Pancreas (tissue), 10 donors: ENCODE results near the gene P3H4. TPM values are rescaled to one million over a fixed set of nuclear protein-coding genes. Genes with fewer than 3 reads are reported as not detected.

Experiments
- ATAC-seq, 4 donors: fragments of 200-7000 bp; cut with Tn5 transposase; one replicate each; pipeline versions ENCODE4 v1.8.0 to v1.9.1; 2020; ENCODE audit warnings: mild to moderate bottlenecking in 4 of 4, moderate library complexity in 4 of 4
- DNase-seq, 6 donors: peaks; one replicate each; pipeline ENCODE4 v3.0.0-alpha.2; 2020
- FAIRE-seq: peaks from 2 replicates; lab custom pipeline; 2012; peaks lifted over from hg19 to GRCh38; lab: Jason Lieb, UNC
- H3K27ac ChIP-seq, 4 donors: fragments of 200-600 bp; sonication (generic); 1 replicate in 3 of 4; 2 replicates in 1 of 4; pipeline versions ENCODE4 v1.5.0 to v1.8.0; 2020
- H3K27me3 ChIP-seq, 4 donors: fragments of 200-600 bp; one replicate each; pipeline ENCODE4 v1.8.0; 2021
- H3K36me3 ChIP-seq, 3 donors: fragments of 200-600 bp; sonication (generic) in 1 of 3; one replicate each; pipeline versions ENCODE4 v1.5.0 to v1.8.0; 2020 to 2021
- H3K4me1 ChIP-seq, 3 donors: fragments of 200-600 bp; one replicate each; pipeline ENCODE4 v1.8.0; 2021
- H3K4me3 ChIP-seq, 4 donors: fragments of 200-600 bp; sonication (generic) in 2 of 4; one replicate each; pipeline versions ENCODE4 v1.5.0 to v1.8.0; 2020 to 2021
- H3K9me3 ChIP-seq, 4 donors: fragments of 200-600 bp; one replicate each; pipeline ENCODE4 v1.8.0; 2021
- CTCF ChIP-seq, 4 donors: fragments of 200-600 bp; sonication (generic) in 3 of 4; IDR thresholded peaks; one replicate each; pipeline versions ENCODE4 v1.5.0 to v1.8.0; 2021; ENCODE audit warnings: antibody characterized with exemption in 4 of 4
- WGBS, 2 donors: extraction: QIAGEN DNeasy Blood & Tissue Kit; methylation state at CpG; one replicate each; pipeline ENCODE4 v1.1.7; 2013; 5-methylcytosine and 5-hydroxymethylcytosine counted together
- intact Hi-C, 3 donors: fragments of 100-400 bp; cut with DNase I; formaldehyde crosslinking; loops; one replicate each; pipeline versions ENCODE4 v1.11.1 to v1.14.2; 2022
- polyA plus RNA-seq, 2 donors: library from polyadenylated mRNA; stranded (reverse); fragments of 200-250 nt; gene quantifications; one replicate each; pipeline ENCODE4 v1.2.3, GENCODE V29; 2013
- total RNA-seq, 6 donors: library from RNA; stranded (reverse); fragmentation: NEBNext Ultra II Directional in 4 of 6; extraction: Animal tissue kit (Norgen Biotek cat#: 25700) in 4 of 6; gene quantifications; one replicate each; pipeline versions ENCODE4 v1.2.1 to v1.2.4, GENCODE V29; 2021 to 2023
- donor health status: healthy with polysubstance abuse.
- donor health status: DM: no; HTN: no; CAD: no; lungs with moderate emphysema.
- donor health status: DM: no; HTN: no; CAD: no.
- donor health status: control.
- donor health status: control.
- donor health status: Bipolar disorder and iron deficiency.
- donor health status: DM: yes; HTN: yes; CAD: no.
- donor health status: DM: no; HTN: no; CAD: no.
- donor health status: DM: no; HTN: no; CAD: no.
- donor health status: DM: yes; HTN: yes; CAD: no.

P3H4 gene
- total and polyA plus RNA-seq, 8 donors: 8.4 to 16.6 (median 11.4) TPM

DNA sequence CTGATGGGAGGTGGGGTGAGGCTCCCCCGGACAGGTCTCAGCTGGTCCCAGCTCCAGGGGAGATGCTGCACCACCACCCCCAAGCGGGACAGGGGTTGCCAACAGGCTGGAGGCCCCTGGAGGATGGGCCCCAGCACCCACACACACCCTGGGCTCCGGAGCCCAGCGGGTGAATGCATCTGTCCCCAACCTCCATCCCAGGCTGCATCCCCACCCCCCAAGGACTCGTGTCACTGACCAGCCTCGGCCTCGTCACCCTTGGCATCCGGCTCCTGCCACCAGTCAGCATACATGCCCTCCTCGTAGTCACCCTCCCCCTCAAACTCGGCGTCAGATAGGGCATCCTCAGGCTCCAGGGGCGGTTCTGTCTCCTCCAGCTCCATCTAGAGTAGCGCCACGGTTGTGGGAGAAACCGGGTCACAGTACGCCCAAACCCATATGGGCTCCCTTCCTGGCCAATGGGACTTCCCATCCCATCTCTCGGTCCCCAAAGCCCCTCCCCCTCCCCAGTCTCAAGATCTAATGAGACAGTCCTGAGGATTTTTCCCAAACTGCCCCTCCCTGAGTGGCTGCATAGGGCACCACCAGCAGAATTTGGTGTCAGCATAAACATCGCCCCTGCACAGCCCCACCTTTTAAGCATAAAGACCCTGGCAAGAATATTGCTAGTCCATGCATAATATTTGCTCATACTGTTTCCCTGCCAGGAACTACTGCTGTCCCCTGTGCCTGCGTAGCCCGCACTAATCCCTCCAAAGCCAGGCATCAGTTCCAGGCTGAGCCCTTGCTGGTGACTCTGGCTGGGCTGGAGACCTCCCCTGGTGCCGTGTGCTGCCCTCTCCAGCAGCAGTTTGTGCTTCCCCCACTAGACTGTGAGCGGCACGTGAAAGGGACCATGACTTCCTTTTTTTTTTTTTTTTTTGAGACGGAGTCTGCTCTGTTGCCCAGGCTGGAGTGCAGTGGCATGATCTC, 8.4 kb downstream of the P3H4 start:
- H3K27me3 ChIP-seq: no peaks in the 10 kb centered on the region

GRCh38 chr17:41801374-41802271, 10.1 kb downstream of the P3H4 start:
- FAIRE-seq: no peak
- intact Hi-C loops: loop anchor here (2.0 to 10.0 kb wide), 3 partner anchors 59 to 67 kb away; partner anchors contain the start of gene HAP1 (in 1 of the 3)
- Histone ChIP-seq H3K9me3 (no peaks in the 10 kb centered on the region), H3K27ac (no peak overlapping the region), H3K27me3 (no peaks in the 10 kb centered on the region), H3K4me1 (peaks cover 5% of the 10 kb centered on the region in 3 donors), H3K4me3 (no peak overlapping the region), H3K36me3 (peaks cover 0 to 5% (median 0%) of the 10 kb centered on the region in 3 donors)
- ATAC-seq: peak; percentile 88 to 96 (median 94)
- DNase-seq: peak; percentile 67 to 95 (median 86)
- WGBS, 2 donors: 11 to 12% methylated on average over 14 of the region's 14 CpGs
- peak; percentile 93 to 98 (median 94) for TF ChIP-seq CTCF (IDR thresholded peaks at IDR 0.05)

More for the DNA sequence above, 8.4 kb downstream of the P3H4 start:
- FAIRE-seq: no peak
- no peak for TF ChIP-seq CTCF (IDR thresholded peaks at IDR 0.05)
- Histone ChIP-seq H3K4me3 (no peak overlapping the region), H3K4me1 (peaks cover 5% of the 10 kb centered on the region in 3 donors), H3K27ac (no peak overlapping the region), H3K36me3 (peaks cover 0 to 5% (median 0%) of the 10 kb centered on the region in 3 donors), H3K9me3 (no peaks in the 10 kb centered on the region)
- 83 to 86% methylated on average over 24 of the region's 24 CpGs for WGBS, 2 donors
- intact Hi-C loops: loop anchor here in 2 of 3 donors (5.0 to 10.0 kb wide), 2 partner anchors 61 to 69 kb away; partner anchors contain the start of gene HAP1 (in 1 of the 2)
- DNase-seq: no peak
- no peak for ATAC-seq

DNA sequence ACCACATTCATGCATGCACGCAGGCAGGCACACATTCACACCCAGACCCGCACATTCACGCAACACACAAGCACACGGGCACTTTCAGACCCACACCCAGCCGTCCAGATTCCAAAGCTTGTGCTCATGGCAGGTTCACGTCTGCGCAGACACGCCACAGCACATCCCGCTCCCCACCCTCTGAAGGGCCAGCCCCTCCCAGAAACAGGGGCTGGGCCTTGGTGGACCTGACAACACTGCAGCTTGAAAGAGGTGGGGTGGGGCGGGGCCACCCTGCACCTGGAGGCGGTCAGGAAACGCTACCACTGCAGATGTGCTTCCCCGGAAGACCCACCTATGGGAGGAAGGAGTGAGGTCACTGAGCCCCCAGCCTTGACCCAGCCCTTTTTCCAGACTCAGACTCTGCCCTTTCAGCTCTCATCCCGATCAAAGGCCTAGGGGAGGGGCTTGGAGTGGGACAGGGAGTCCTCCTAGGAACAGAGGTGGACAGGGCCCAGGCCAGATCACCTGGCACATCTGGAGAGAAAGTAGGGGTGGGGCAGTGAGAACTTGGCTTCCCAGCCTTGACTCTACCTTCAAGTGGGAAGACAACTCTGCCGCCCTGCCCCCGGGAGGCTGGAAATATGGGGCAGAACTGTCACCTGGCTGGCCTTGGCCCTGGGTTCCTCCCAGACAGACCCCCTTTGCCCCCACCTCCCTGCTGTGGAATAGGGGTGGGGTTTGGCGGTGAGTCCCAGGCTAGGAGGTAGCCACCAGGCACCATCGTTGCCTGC, 11.0 kb downstream of the P3H4 start:
- no peak for FAIRE-seq
- peak in 1 of 6 donors; percentile 35 for DNase-seq
- Histone ChIP-seq H3K36me3 (peaks cover 0 to 5% (median 0%) of the 10 kb centered on the region in 3 donors), H3K4me1 (peaks cover 5% of the 10 kb centered on the region in 3 donors), H3K27me3 (no peaks in the 10 kb centered on the region), H3K9me3 (no peaks in the 10 kb centered on the region), H3K4me3 (no peak overlapping the region), H3K27ac (no peak overlapping the region)
- 51 to 60% methylated on average over 18 of the region's 18 CpGs for WGBS, 2 donors
- no peak for TF ChIP-seq CTCF (IDR thresholded peaks at IDR 0.05)
- intact Hi-C loops: loop anchor here (2.0 to 10.0 kb wide), 3 partner anchors 58 to 66 kb away; partner anchors contain the start of gene HAP1 (in 1 of the 3)
- ATAC-seq: peak; percentile 24 to 30 (median 28)

- no peak for DNase-seq
- H3K27me3 ChIP-seq: no peaks in the 10 kb centered on the region
- H3K36me3 ChIP-seq: peaks cover 0 to 5% (median 0%) of the 10 kb centered on the region in 3 donors
- no peak for ATAC-seq
- FAIRE-seq: no peak
- peaks cover 5% of the 10 kb centered on the region in 3 donors for H3K4me1 ChIP-seq
- no peak overlapping the region for H3K27ac ChIP-seq
- intact Hi-C loops: no loop called here
- H3K9me3 ChIP-seq: no peaks in the 10 kb centered on the region
- TF ChIP-seq CTCF (IDR thresholded peaks at IDR 0.05): no peak
- 84 to 93% methylated on average over 8 of the region's 8 CpGs for WGBS, 2 donors
- no peak overlapping the region for H3K4me3 ChIP-seq
Measured at GRCh38 chr17:41799366-41799765, 12.4 kb downstream of the P3H4 start.
